NB4 (cell line): ENCODE results near the gene SSUH2.

Experiments
- CTCF ChIP-seq: IDR thresholded peaks from one replicate; pipeline ENCODE4 v1.5.1; 2012; ENCODE audit warnings: low read depth, low read length
- MAX ChIP-seq: IDR thresholded peaks from 2 replicates; pipeline ENCODE4 v1.6.1; 2011; ENCODE audit warnings: low read depth, low read length
- POLR2A ChIP-seq: IDR thresholded peaks from 2 replicates; pipeline ENCODE4 v1.6.1; 2011; ENCODE audit warnings: mild to moderate bottlenecking; ENCODE audit not compliant: insufficient read length; ENCODE audit errors: extremely low read depth

- TF ChIP-seq CTCF (no peak), POLR2A (no peak), MAX (no peak)
These were observed 3.1 kb downstream of the SSUH2 start for GRCh38 chr3:8641472-8641871.
